ENCODE results near the gene RAD51B.

RAD51B gene

DNA sequence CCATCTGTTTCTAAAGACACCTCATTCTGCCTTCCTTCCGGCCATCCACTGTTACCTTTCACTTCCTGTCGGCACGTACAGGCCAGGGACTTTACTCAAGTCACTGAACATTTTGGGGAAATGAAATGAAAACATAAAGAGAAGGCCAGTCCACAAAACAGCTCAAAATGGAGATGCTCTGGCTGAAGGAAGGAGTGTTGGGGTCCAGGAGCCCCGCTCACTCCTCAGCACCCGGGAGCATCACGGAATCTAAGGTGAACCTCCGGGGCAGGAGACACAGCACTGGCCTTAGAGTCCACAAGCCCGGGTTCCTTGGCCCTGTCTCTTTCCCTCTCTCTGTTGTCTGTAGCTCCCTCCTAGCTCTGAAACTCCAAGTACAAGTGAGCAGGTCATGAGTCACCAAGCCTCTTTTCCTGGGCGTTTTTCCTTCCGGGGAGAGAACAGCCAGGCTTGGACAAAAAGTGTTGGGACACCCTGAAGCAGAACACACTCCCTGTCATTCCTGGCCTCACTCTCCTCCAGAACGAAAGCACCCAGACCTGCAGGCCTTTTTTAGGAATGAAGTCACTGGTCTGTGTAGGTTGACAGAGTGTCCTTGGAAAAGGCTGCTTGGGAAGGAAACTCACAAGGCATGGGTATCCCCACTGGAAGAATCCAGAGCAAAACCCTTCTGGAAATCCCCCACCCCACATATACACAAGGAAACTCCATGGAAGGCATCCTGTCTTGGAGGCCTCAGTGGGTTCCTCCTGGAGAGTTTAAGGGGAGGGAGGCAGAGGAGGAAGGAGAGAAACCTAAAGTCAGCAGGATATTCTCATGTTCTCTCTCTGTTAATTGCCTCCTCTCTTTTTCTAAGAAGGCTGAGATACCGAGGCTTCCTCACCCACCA, 728.0 kb downstream of the RAD51B start:
- peak; percentile 28 for DNase-seq

DNA sequence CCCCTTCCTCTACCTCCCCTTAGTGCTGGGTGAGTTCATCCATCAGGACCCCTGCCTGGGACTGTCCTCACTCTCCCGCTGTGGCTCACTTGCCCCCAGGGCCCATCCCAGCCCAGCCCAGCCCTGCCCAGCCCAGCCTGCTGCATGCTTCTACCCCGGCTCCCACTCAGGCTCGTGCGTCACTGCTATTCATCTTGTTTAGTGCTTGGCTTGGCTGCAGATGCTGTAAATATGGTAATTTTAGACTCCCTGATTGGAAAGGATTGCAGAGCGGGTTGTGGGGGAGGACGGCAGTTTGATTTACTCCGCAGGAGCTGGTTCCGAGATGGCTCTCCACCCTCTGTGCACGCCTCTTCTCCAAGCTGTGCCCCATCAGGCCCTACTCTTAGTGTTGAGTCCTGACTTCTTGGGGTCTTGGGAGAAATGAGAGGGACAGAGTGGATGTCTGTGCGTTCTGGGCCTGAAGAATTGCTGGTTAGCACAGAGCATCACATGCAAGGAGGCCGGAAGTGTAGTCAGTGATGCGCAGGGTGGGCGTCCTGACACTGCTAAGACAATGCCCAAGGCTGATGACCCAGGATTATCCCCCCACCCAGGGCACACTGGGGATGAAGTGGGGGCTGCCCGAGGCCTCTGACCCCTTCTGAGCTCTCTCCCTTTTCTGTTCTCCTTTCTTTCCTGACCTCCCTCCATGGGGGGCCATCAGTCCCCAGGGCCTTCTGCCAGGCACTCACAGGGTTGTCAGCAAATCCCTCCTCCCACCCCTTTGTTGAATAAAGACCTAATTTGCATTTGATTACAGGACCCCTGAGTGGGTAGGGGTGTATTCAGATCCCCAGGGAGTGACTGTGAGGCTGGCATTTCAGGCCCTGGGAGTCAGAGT, 728.9 kb downstream of the RAD51B start:
- DNase-seq: no peak

DNA sequence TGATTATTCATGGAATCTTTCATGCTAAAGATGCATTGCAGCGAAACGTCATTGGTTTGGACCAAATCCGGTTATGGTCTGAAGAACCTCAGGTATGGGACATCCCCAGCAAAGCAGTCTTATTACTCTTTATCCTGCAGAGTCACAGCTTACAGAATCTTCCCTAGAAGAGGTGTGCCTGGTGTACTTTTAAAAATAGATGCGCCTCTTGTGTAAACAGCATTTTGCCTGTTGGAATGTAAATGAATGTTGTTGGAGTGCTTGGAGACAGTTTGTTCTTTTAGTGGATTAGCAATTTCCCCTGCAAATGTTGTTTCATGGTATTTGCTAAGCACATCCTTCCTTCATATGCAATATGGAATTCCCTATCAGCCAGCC, 730.7 kb downstream of the RAD51B start:
- no peak for DNase-seq

DNA sequence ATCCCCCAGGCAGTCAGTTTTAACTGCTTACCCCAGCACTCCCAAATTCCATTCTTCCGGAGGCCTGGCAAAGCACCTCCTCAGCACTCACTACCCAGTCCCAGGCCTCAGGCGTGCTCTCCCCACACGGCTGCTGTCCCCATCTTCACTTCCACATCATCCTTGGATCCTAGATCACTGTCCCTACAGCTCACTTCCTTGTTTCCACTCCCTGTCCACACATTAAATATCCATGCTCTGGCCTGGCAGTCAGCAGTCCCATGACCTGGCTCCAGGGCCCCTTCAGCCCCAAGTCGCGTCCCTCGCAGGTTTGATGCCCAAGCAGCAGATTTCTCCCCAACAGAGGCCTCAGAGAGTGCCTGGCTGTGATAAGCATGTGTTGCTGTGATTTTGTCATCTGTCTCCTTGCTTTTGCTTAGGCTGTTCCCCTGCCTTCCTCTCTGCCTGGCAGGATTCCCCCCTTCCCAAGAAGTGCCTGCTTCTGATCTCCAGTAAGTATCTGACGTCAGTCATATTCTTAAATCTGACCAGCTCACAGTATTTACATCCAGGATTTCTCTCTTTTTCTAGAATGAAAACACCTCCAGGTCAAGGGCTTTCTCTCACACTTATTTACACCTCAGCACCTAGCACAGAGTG, 731.6 kb downstream of the RAD51B start:
- no peak for DNase-seq

DNA sequence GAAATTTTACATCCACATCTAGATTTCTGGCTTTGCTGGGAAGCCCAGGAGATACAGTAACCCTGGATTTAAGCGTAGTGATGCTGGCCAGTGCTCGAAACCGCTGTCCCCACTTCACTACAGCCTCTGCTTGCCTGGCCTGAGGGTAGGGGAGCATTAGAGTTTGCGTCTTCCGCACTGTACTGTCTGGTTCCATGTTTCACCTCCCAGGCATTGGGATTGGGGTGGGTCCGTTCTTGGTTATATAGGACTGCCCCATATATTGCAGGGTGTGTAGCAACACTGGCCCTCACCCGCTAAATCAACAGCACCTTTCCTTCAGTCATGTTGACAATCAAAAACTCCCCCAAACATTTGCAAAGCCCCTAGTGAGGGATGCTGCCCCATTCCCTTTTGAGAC, 732.5 kb downstream of the RAD51B start:
- DNase-seq: no peak

DNA sequence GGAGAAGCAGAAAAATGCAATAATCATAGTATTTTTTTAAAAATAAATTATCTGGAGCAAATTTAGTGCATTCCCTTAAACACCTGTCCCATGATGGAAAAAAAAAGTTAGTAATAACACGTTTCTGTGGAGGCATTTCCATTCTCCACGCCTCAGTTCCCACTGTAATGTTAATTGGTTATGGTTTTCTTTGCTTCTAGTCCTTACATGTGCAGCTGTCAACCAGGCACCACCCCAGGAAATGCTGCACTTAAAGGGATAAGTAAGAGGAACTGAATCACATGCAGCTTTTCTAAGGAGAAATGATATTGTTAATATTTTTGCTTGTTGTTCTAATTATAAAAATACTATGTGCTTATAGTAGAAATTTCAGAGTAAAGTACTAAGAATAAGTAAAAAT, 733.0 kb downstream of the RAD51B start:
- DNase-seq: peak; percentile 3

DNA sequence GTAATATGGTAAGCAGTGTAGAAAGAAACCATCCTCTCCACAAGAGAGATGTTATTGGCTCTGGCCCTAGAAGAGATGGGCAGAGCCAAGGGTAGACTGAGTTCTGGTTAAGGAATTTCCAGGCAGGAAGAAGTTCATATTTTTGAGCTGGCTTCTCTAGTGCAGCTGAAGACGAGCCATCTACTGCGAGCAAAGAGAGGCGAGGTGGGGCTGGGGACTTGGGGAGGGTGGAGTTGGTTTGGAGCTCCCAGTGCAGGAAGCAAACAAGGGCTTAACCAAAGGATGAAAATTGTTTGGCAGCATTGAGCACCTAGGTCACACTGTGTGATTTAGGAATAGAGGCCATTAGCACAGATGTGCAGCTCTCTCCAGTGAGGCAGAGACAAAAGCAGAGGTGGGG, 733.7 kb downstream of the RAD51B start:
- DNase-seq: no peak

DNA sequence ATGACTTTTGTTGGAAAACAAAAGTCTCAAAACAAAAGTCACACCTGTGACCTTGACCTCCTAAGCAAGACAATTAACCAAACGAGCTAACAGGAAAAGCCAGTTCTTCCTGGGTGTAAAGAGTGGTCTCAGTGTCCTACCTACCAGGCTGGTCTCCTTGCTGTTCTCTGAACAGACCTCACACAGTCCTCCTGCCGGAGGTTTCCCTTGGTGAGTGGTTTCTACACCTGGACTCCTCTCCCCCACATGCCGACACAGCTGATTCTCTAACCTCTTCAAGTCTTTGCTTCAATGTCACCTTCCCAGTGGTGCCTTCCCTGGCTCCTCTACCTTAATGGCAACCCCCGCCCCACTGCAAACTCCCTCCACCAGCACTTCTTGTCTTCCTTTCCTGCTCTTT, 734.7 kb downstream of the RAD51B start:
- no peak for DNase-seq

DNA sequence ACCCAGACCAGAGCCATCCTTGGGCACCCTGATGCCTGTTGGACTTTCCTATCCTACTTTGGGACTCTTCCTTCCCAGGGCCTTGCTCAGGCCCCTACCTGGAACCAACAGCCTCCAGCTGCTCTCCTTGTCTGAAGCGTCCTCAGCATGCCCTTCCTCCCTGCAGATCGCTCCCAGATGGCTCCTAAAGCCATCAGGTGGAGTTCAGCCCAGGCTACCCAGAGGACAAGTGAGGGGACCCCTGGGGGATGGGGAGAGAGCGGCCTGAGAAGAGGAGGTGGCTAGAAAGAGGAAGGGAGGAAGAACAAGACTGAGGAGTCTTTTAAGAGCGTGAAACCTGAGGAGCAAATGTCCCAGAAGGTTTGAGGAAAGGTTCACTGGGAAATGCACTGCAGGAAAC, 736.7 kb downstream of the RAD51B start:
- no peak for DNase-seq

DNA sequence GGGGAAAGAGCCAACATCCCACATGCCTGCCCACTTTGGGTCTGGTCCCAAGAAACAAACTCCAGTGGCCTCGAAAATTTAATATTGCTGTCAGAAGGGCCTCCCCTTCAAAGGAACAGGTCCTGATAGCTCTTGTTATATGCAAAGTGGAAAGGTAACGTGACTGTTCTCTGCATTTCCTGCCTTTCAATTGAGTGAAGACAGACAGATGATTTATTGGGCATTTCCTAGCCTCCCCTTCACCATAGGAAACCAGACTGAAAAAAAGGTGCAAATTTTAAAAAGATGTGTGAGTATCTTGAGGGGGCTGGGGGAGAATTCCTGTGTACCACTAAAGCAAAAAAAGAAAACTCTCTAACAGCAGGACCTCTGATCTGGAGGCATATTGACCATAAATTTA, 738.1 kb downstream of the RAD51B start:
- DNase-seq: no peak

DNA sequence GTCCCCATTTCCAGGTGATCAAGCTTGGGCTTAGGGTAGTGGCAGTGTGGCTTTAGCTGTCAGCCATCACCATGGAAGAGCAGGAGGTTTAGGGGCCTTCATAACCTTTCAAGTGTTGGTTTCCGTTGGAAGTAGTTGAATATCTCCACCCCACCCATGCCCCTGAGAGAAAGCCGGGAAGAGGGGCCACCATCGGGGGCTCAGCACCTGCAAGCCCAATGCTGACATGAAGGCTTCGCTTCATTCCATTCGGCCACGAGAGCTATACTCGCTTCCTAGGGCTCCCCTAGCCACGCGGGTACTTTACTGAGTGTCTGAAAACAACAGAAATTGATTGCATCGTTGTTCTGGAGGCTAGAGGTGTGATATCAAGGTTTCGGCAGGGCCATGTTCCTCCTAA, 738.5 kb downstream of the RAD51B start:
- no peak for DNase-seq

DNA sequence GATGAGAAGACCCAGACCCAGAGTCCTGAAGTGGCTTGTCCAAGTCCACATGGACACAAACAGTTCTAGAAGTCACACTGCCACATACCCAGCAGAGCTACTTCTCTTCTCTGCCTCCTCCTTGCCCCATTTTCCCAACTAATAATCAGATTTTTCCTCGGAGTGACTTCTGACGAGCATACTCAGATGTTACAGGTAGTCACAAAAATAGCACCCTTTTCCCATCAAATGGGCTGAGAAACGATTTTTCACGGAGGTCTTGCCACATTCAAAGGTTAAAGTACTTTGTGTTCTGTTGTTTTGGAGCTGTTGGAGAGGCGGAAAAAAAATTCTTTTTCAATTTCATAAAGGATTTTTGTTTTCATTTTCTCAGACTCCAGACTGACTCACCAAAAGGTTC, 740.4 kb downstream of the RAD51B start:
- DNase-seq: no peak

DNA sequence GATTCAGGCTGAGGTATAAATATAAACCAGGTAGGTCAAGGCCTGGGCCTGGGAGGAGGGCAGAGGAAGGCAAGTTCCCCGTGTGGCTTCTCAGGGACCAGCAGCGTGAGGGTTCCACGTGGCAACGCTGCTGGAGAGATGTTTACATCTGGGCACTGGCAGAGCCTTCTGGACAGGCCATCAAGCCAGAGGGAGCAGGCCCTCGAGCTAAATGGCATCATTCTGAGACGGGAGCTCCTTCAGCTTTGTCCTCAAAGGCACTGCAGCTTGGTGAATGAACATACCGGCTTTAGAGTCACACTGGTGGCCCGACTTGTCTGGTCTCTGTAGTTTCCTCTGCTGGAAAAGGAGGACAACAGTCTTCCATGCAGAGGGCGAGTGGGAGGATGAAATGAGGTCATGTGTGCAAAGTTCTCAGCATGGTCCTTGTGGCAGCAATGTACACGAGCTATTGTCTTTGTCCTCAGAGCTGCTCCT, 742.0 kb downstream of the RAD51B start:
- no peak for DNase-seq

DNA sequence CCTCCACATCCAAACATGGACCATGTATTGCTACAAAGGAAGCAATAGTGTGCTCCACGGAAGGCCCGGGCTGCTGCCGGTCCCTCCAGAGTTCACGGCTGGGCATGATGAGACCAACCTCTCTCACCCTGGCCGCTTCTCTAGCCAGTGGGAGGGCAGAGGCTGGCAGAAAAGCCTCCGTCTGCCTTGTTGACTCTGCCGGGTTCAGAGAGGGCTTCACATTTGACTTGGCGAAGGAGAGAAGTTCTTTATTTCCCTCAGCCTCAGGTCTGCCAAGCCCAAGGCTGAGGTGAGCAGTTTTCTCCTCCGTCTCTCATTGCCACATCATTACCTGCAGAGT, 743.3 kb downstream of the RAD51B start:
- no peak for DNase-seq

DNA sequence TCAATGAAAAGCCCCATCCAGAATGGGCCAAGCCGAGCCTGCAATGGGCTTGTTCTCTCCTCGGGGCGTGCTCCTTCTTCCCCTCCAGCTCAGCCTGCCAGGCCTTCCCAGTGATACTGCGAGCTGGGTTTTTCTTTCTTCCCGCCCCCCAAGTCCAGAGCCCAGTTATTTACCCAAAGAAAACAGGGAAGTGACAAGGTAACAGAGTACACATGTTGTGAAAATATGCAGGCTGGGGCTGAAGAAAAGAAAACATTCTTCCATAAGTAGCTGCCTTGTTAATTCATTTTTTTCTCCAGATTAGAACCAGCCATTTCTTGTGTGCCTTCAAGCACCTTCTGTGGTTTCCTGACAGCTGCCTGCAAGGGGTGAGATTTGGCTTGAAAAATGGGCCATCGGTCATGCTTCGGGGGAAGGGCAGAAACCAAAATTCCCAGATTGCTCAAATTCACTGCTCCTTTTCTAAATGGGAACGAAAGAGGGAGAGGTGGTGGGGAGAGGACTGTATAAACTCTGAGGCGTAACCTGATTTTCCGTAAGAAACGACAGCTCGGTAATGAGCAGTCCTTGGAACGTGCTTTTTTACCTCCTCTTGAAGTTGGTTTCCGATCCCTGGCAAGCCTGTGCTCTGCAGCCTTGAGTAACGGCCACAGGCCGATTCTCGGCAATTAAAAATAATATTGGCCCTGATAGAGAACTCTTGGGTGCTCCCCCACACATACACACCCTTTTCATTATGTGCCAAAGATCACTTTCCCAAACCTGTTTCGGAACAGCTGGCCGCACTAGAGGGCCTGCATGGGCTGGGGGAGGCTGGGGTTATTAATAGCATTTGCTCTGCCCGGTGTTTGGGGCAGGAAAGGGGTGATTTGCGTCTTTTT, 743.9 kb downstream of the RAD51B start:
- DNase-seq: no peak

DNA sequence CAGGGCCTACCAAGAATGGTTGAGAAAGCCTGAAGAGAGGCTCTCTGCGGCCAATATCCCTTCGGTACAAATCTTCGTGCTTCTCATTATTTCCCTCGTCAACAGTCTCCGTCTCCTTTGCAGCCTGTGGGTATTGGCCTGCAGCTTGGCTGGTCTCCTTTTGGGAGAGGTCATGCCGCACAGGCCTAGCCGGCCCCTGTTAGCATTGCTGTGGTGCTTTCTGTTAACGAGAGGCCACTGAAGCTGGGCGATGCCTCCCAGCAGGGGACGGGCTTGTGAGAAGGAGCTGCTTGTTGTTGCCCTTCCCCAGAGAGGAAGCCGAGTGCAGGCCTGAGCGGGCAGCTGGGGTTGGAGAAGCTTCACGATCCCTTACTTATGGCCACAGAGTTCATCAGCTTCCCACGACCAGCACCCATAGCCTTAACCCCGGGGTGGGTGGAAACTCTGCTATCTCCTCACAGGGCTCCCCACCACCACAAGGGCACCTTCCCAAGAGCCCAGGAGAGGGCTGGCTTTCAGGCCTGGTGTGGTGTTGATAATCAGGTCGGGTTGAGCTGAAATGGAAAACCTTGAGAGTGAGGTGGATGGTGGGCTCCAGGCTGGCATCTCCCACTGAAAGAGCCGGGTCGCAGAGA, 744.7 kb downstream of the RAD51B start:
- no peak for DNase-seq

DNA sequence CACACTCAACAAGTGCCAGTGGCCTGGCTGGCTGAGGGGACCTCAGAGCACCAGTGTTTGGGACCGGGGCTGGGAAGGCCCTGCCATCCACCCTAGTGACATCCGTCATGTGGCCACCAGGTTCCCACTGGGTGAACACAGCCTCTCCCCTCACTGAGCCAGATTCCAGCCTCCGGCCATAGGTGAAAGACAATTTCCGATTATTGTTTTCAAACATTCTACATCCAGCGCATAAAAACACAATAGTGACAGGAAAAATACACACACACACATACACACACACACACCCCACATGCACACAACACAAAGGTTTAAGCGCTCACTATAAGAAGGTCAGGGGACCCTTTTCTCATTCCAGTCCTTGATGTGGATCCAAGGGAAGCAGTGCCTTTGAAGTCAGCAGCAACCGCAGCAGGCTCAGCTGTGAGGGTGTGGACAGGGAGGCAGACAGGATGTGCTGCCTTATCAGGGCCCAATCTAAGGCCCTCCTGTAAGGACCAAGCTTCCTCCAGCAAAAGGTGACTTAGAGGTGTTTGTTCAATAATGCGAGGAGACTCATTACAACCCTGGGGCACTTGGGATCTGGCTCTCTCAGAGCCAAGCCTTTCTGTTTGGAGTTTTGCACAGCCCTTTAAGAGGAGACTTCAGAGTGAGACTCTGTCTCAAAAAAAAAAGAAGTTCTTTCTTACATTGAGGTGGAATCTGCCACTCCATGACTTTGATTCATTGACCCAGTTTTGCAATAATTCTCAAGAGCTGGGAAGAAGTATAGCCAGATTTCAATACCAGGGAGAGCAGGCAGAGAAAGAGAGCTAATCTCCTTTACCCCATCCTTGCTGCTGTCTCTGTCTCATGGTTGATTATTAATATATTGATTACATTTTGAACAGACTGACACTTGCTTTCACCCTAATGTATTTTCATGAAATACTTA, 745.5 kb downstream of the RAD51B start:
- no peak for DNase-seq

DNA sequence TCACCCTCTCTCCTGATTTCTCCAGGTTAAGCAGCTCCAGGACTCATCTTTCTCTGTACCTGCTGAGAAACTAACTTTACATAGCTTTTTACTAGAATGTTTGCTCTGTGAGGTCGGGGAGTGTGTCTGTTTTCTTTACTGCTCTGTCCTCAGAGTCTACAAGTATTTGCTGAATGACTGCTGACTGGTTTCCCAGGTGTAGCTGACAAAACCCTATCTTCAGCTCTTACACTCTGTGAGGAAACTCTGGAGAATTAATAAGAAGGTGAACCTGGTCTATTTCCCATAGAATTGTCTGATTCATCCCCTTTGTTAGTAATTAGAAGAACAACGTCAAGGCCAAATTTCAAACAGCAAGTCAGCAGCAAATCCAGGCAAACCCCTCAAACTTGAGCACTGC, 746.5 kb downstream of the RAD51B start:
- no peak for DNase-seq

DNA sequence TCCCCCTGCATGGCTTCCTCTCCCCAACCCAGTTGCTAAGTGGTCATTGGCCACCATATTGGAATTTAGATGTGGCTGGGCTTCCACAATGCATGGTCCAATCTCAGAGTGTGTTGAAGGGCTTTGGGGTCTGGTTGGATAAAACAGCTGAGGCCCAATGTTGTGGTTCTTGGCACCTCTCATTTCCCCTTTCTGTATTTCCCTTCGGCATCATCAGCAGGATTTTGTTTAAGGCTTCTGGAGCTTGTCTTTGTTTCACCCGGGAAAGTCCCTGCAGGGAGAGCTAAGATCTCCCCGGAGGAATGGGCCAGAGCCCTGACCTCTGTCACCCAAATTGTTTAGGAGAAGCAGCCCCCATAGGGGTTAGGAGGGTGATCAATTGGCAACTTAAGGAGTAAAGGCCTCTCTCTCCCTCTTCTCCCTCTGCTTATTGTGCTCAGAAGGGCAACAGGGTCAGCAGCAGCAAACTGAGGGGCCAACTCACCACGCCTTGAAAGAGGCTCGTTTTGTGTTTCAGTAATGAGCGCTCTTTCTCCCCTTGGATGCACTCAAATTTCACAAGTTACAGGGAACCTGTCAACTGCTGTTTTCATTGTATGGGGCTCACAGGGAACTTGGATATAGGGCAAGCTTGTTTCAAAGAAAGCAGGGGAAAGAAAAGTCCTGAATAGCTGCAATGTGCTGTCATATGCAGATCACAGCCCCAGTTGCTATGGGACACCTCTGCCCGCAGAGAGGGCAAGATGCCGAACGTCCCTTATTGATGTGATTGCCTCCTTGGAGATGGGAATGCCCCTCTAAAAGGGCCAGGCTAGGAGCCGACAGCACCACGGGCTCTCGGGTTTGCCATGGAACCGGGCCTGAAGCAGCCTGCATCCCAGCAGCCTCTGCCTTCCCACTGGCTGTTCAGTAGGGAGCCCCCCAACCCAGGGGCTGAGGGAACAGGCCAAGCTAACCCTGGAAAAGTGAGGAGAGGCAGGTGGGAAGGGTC, 749.6 kb downstream of the RAD51B start:
- DNase-seq: no peak

DNA sequence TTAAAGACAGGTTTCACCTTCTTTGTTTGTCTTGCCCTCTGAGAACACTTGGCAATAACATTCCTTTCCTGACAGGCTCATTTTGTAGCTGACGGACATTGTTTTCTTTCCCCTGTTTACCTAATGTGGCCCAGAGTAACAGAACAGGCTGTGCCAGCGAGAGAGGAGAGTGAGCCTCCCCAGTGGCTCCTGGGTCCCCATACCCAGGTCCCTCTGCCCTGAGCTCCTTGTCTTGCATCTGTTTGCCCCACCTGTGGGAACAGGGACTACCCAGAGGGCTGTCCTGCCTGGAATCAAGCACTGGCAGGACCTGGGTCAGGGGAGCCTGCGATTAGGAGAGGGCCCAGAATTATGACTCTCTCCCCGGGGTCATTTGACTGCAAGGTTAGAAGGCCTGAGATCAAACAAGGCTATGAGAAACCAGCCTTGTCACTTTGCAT, 750.4 kb downstream of the RAD51B start:
- no peak for DNase-seq

All from DMS53 (cell line).